H7 (cell line): ENCODE results near the gene USP31. TPM values are rescaled to one million over a fixed set of nuclear protein-coding genes. Genes with fewer than 3 reads are reported as not detected.
"Not testable (repeated sequence)": the region's sequence is repeated elsewhere in the genome, so short reads cannot be mapped to it uniquely, and the experiment has no call there.

Source experiments
- DNase-seq: peaks from one replicate; pipeline ENCODE4 v3.0.0; 2012
- H3K27me3 ChIP-seq: 2 replicates; pipeline ENCODE4 v1.6.0; 2011; ENCODE audit warnings: mild to moderate bottlenecking, low read length; ENCODE audit not compliant: control insufficient read depth, insufficient read depth
- H3K36me3 ChIP-seq: replicated peaks from 2 replicates; pipeline ENCODE4 v1.5.1; 2011; ENCODE audit warnings: low read length; ENCODE audit not compliant: control insufficient read depth, insufficient read depth
- H3K4me3 ChIP-seq: 2 replicates; pipeline ENCODE4 v1.5.1; 2011; ENCODE audit warnings: low read depth, mild to moderate bottlenecking, control low read depth, low read length, moderate library complexity; ENCODE audit not compliant: insufficient read depth
- total RNA-seq: library from RNA; depleted of rRNA; stranded (reverse); fragments of >200 nt; shearing (Covaris generic); gene quantifications from 2 replicates; pipeline ENCODE4 v1.2.3, GENCODE V29; 2014

The USP31 gene
- total RNA-seq, 1 experiment from 2014 or later, result 8.3 TPM

DNA sequence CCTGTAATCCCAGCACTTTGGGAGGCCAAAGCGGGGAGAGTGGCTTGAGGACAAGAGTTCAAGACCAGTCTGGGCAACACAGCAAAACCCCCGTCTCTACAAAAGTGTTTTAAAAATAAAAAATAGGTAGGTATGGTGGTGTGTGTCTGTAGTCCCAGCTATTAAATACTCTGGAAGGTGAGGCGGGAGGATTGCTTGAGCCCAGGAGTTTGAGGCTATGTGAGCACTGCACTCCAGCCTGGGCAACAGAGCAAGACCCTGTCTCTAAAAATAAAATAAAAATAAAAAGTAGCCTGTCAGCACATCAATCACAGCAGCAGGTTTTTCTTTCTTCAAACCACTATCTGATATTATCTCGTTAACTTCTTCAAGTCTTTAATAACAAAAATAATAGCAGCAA is 1.6 kb downstream of the USP31 start:
- Histone ChIP-seq H3K36me3 (no peaks in the 10 kb centered on the region), H3K27me3 (0 out of 2 replicates have a peak, but pooled peaks cover 3% of the 10 kb centered on the region), H3K4me3 (no peak overlapping the region)
- no peak for DNase-seq

DNA sequence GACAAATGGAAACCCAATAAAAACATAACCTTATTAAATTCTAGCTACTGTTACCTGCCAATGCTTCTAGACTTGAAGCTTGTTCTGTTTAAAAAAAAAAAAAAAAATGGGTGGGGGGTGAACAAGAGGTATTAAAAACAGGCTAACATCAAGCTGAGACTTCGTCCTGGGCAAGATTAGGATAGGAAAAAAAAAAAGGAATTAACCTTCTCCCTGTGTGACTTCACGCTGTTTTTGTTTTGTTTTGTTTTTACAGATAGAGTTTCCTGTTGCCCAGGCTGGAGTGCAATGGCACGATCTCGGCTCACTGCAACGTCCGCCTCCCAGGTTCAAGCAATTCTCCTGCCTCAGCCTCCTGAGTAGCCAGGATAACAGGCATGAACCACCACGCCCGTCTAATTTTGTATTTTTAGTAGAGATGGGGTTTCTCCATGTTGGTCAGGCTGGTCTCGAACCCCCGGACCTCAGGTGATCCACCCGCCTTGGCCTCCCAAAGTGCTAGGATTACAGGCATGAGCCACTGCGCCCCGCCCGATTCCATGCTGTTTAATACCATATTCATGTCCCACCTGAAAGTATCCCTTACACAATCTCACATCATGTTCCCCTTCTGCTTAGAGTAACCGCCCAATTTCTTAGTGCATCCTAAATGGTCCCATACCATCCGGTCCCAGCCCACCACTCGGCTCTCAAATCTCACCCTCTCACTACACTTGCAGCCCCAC is 2.2 kb downstream of the USP31 start:
- no peak overlapping the region for H3K4me3 ChIP-seq
- H3K27me3 ChIP-seq, result 0 out of 2 replicates have a peak, but pooled peaks cover 3% of the 10 kb centered on the region
- DNase-seq, result no peak
- H3K36me3 ChIP-seq, result no peaks in the 10 kb centered on the region

DNA sequence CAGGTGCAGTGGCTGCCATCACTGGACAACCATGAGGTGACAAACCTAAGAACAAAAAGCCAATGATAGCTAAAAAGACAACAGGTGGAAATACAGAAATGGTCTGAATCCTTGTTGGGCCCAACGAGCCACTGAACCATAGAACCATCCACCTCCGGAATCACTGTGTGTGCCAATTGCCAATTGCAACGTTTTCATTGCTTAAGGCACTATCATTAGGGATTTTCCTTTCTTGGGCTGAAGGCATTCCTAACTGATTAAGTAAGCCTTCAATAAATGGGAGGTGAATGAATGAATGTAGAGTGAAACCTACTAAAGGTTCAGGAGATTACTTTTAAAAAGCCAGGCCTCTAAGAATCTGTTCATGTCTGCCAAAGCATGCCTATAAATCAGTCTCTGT is 3.6 kb downstream of the USP31 start:
- no peak for DNase-seq
- Histone ChIP-seq H3K27me3 (0 out of 2 replicates have a peak, but pooled peaks cover 2% of the 10 kb centered on the region), H3K36me3 (no peaks in the 10 kb centered on the region), H3K4me3 (no peak overlapping the region)

DNA sequence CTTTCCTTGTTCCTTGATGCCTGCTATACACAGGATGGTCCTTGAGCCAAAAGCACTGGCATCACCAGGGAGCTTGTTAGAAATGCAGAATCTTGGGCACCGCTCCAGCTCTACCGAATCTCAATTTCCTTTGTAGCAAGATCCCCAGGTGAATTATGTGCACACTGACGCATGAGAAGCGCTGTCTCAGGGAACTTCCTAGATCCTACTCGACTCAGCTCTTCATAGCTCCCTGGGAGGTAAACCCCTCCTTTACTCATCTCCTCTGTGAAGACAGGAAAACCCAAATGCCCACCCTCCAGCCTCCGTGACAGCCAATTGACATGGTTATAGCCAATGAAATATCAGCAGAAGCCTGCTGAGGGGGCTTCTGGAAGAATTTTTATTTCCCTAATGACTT is 4.1 kb downstream of the USP31 start:
- no peak overlapping the region for H3K4me3 ChIP-seq
- no peaks in the 10 kb centered on the region for H3K27me3 ChIP-seq
- H3K36me3 ChIP-seq, result no peaks in the 10 kb centered on the region
- peak; percentile 41 for DNase-seq

DNA sequence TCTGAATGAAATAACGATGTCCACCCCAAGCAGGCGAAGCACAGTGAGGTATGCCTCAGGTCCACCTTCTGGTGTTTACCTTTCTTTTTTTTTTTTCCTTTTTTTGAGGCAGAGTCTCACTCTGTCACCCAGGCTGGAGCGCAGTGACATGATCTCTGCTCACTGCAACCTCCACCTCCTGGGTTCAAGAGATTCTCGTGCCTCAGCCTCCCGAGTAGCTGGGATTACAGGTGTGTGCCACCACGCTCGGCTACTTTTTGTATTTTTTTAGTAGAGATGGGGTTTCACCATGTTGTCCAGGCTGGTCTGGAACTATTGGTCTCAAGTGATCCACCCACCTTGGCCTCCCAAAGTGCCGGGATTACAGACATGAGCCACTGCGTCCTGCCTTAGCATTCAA is 4.9 kb downstream of the USP31 start:
- H3K4me3 ChIP-seq, DNase-seq, H3K27me3 ChIP-seq, H3K36me3 ChIP-seq: not testable (repeated sequence)

DNA sequence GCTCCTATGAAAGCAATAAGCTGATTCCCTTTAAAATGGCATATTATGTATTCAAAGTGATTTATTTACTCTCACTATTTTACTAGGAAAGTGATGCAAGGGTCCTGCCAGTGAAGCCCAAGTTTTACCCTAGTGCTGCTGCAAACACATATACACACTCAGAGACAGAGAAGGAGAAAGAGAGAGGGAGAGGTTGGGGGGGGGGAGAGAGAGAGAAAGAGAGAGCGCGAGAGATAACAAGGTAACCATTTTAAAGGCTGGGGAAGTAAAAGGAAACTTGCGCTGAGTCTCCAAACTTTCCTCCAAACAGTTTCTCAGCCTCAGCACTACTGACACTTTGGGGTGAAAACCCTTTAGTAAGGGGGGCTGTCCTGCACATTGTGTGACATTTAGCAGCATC is 5.9 kb downstream of the USP31 start:
- Histone ChIP-seq H3K36me3 (no peaks in the 10 kb centered on the region), H3K27me3 (no peaks in the 10 kb centered on the region), H3K4me3 (no peak overlapping the region)
- DNase-seq, result no peak

DNA sequence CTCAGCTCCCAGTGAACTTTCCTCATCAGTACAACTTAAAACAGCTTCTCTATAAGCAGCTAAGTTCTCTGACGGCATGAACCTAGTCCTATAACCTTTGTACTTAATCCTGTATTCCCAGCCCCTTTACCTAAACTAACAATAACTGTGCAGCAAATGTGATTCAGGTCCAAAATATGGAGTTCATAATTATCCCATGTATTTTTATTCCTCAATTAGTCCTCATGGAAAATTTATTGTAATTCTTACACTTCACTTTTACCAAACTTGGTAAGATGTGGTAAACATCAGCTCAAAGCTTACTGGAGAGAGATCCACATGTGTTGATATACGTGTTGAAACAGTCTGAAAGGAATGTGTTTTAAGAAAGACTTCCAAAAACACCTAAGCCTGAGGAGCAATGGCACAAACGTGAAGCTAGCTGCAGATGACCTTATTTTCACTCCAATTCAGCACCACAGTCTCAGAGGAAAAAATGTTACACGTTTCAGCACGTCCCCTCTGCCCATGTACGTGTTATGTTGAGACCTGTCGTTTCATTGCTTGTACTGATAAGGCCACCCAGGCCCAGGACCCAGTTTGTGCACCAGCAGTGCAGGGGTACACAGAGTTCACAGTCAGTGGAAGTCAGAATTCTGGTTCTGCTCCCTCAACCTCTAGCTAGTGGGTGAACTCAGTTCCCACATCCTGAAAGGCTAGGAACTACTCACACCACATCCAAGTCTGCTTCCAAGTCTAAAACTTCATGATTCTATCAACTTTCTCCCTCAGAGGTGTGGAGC is 7.1 kb downstream of the USP31 start:
- no peak for DNase-seq
- no peaks in the 10 kb centered on the region for H3K36me3 ChIP-seq
- H3K27me3 ChIP-seq, result no peaks in the 10 kb centered on the region
- H3K4me3 ChIP-seq, result no peak overlapping the region

DNA sequence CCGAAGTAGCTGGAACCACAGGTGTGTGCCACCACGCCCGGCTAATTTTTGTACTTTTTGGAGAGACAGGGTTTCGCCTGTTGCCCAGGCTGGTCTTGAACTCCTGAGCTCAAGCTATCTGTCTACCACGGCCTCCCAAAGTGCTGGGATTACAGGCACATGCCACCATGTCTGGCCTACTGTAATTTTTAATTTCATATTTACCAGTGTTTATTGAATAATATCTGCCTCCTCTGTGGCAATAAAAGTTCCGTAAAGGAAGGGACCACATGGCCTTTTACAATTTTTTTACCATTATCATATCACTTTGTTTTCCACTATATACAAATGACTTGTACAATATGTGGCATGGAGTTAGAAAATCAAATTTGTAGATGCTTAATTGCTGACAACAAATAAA is 7.8 kb downstream of the USP31 start:
- Histone ChIP-seq H3K36me3 (no peaks in the 10 kb centered on the region), H3K27me3 (no peaks in the 10 kb centered on the region), H3K4me3 (no peak overlapping the region)
- no peak for DNase-seq

DNA sequence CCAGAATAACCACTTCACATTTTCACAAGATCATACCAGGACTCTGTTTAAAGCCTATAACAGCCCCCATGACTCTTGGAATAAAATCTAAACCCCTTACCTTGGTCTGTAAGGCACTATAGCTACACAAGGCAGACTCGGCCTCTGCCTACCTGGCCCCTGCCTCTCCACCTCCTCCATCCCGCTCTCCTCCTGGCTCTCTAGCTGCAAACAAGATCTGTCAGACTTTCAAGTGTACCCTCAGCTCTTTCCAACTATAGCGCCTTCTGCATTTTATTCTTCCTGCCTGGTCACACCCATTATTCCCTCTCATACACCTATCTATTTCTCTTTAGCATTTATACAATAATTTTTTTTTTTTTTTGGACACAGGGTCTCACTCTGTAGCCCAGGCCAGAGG is 8.2 kb downstream of the USP31 start:
- DNase-seq, result no peak
- Histone ChIP-seq H3K27me3 (no peaks in the 10 kb centered on the region), H3K36me3 (no peaks in the 10 kb centered on the region), H3K4me3 (no peak overlapping the region)

DNA sequence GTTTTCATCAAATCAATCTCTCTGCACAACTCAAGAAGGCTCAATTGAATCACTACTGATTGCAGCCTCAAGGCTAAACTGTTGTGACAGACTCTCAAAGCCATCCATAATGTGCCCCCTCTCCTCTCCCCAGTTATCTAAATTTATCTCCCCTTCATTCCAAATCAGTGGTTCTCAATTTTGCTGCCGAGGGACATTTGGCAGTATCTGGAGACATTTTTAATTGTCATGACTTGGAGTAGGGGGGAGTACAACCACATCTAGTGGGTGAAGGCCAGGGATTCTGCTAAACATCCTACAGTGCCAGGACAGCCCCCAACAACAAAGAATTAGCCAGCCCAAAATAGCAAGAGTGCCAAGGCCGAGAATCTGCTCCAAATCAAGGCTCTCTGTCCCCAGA is 9.1 kb downstream of the USP31 start:
- H3K4me3 ChIP-seq, result no peak overlapping the region
- DNase-seq, result no peak
- H3K36me3 ChIP-seq, result no peaks in the 10 kb centered on the region

DNA sequence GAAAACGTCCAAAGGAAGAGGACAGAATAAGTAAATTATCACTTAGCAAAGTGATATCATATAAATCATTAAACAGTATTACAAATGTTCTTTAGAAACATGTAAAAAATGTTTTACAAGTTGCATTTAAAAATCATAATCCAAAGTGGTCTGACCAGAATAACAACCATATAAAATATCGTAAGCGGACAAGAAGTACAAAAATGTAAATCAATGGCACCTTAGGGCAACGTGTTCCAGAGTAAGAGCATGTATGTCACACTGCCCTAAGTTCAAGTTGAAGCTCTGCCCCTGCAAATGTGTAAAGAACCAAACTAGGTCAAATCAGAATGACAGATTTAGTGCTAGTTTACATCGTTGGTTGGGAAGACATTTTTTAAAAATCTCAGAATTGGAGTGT is 11.4 kb downstream of the USP31 start:
- no peak for DNase-seq
- no peaks in the 10 kb centered on the region for H3K36me3 ChIP-seq
- H3K27me3 ChIP-seq, result no peaks in the 10 kb centered on the region
- no peak overlapping the region for H3K4me3 ChIP-seq

More for the DNA sequence above, 9.1 kb downstream of the USP31 start:
- no peaks in the 10 kb centered on the region for H3K27me3 ChIP-seq

DNA sequence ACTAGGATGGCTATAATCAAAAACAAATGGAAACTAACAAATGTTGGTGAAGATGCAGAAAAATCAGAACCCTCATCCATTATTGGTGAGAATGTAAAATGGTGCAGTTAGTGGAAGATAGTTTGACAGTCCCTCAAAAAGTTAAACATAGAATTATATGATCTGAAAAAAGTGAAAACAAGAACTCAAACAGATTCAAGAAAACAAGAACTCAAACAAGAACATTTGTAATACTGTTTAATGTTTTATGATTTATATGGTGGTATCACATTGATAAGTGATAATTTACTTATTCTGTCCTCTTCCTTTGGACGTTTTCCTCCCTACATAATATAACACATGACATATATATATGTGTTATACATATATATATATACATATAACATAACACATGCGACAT is 12.0 kb downstream of the USP31 start:
- Histone ChIP-seq H3K36me3 (no peaks in the 10 kb centered on the region), H3K4me3 (no peak overlapping the region), H3K27me3 (no peaks in the 10 kb centered on the region)
- DNase-seq, result no peak

DNA sequence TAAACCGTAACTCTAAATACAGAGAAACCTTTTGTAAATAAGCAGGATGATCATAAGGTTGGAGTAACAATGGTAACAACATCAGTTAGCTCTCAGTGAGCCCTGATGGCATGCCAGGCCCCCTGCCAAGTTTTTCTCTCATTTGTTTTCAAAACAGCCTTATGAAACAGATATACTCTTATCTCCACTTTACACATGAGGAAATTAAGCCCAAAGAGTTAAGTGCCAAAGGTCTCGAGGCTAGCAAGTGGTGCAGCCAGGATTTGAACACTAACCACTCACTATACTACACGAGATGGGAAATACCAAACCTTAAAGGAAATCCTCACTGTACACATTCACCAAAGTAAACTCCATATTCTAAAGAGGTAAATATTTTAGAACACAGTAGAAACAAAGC is 15.0 kb downstream of the USP31 start:
- no peak overlapping the region for H3K4me3 ChIP-seq
- H3K27me3 ChIP-seq, result no peaks in the 10 kb centered on the region
- H3K36me3 ChIP-seq, result no peaks in the 10 kb centered on the region
- no peak for DNase-seq

DNA sequence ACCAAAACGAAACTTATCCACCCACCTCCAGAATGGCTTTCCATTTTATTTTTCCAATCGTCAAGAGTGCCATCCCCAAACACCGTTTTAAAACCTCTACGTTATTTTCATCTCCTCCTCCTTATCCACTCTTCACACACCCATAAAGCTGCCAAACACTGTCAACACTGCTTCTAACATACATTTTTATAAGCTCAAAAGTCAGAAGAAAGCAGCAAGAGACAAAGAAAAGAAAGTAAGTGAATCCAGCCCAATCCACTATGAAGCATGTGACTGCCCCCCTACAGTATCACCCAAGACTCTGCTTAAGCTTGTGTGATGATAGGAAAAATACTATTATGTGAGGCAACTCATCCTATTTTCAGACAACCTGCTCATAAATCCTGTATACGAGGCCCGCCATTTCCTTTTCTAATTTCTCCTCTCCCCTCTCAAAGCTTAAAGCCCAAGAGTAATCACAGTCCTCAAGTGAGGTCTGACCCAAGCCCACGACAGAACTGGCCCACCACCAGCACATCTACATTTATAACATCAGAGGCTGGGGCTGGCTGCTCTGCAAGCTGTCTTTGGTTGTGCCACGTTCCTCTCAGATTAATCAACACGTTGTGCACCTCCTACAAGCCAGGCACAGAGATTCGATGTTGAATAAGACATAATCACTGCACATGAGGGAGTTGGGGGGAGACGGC is 16.3 kb downstream of the USP31 start:
- no peaks in the 10 kb centered on the region for H3K36me3 ChIP-seq
- H3K4me3 ChIP-seq, result no peak overlapping the region
- no peaks in the 10 kb centered on the region for H3K27me3 ChIP-seq
- DNase-seq, result no peak
